Neural progenitor cell (in vitro differentiated cells): ENCODE results near the gene AMMECR1L.

Experiments
- EZH2 ChIP-seq: fragments of 200-600 bp; sonication (generic); IDR thresholded peaks from 2 replicates; pipeline ENCODE4 v1.6.1; 2017; ENCODE audit warnings: antibody characterized with exemption, mild to moderate bottlenecking, moderate library complexity
- EZH2phosphoT487 ChIP-seq: fragments of 200-600 bp; sonication (generic); IDR thresholded peaks from 2 replicates; pipeline ENCODE4 v1.6.1; 2017; ENCODE audit warnings: antibody characterized with exemption
- TF ChIP-seq, protein P1 (sequence below): fragments of 200-600 bp; sonication (generic); IDR thresholded peaks from 2 replicates; pipeline ENCODE4 v1.5.1; 2017; ENCODE audit warnings: antibody characterized with exemption, mild to moderate bottlenecking

DNA sequence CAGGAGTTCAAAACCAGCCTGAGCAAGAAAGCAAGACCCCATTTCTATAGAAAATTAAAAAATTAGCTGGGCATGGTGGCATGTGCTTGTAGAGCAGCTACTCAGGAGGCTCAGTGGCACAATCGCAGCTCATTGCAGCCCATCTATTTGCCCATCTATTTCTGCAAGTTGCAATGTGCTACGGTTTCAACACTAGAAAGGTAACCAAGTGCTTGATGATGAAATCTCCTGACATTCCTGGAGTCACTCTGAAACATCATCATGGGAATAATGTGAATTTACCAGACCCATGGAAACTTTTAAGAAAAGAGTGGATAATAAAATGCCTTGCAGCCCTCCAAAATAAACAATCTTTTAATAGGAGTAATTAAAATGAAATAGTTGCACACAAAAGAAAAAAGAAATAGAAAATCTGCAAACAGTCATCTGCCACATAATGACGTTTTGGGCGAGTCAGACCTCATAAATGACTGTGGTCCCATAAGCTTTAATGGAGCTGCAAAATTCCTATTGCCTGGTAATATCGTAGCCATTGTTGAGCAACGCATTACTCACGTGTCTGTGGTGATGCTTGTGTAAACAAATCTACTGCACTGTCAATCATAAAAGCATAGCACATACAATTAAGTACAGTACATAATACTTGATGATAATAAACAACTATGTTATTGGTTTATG is 46.6 kb upstream of the AMMECR1L start:
- TF ChIP-seq, protein P1, sequence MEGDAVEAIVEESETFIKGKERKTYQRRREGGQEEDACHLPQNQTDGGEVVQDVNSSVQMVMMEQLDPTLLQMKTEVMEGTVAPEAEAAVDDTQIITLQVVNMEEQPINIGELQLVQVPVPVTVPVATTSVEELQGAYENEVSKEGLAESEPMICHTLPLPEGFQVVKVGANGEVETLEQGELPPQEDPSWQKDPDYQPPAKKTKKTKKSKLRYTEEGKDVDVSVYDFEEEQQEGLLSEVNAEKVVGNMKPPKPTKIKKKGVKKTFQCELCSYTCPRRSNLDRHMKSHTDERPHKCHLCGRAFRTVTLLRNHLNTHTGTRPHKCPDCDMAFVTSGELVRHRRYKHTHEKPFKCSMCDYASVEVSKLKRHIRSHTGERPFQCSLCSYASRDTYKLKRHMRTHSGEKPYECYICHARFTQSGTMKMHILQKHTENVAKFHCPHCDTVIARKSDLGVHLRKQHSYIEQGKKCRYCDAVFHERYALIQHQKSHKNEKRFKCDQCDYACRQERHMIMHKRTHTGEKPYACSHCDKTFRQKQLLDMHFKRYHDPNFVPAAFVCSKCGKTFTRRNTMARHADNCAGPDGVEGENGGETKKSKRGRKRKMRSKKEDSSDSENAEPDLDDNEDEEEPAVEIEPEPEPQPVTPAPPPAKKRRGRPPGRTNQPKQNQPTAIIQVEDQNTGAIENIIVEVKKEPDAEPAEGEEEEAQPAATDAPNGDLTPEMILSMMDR, result no peak
- TF ChIP-seq EZH2, result no peak
- no peak for TF ChIP-seq EZH2phosphoT487
